ENCODE results near the gene SNX25.

SNX25 gene

GRCh38 chr4:185381288-185382196 is 172.1 kb downstream of the SNX25 start:
- H3K27ac ChIP-seq = no peak overlapping the region
- H4K20me1 ChIP-seq (ENCODE audit: insufficient read depth) = no peaks in the 10 kb centered on the region
- H3K9ac ChIP-seq = no peak overlapping the region
- H2AFZ ChIP-seq (ENCODE audit: low read depth) = no peak overlapping the region
- H3K79me2 ChIP-seq (ENCODE audit: insufficient read depth, low read depth) = no peaks in the 10 kb centered on the region
- TF ChIP-seq CTCF (conservative IDR thresholded peaks at IDR 0.05; ENCODE audit: low read depth, low read length) = no peak
- no peaks in the 10 kb centered on the region for H3K4me1 ChIP-seq (ENCODE audit: low read depth, poor library complexity, severe bottlenecking)
- no peaks in the 10 kb centered on the region for H3K27me3 ChIP-seq (ENCODE audit: insufficient read depth, low read depth)
- H3K4me3 ChIP-seq (IDR thresholded peaks at IDR 0.05; ENCODE audit: insufficient read depth, low read depth, low read length) = no peak overlapping the region
- no peak overlapping the region for H3K4me2 ChIP-seq
- H3K36me3 ChIP-seq (ENCODE audit: insufficient read depth) = no peaks in the 10 kb centered on the region

DNA sequence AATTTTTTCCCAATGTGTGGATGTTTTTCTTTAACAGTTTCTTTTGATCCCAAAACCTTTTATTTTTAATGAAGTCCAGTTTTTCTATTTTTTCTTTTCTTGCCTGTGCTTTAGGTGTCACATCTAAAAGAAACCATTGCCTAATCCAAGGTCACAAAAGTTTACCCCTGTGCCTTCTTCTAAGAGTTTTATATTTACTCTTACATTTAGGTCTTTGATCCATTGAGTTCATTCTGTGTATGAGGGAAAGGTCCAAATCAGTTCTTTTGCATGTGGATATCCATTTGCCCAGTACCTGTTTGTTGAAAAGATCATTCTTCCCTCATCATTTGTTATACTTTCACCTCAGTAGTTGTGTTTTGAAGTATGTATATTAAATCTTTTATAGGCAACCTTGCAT is 173.4 kb downstream of the SNX25 start:
- no peaks in the 10 kb centered on the region for H3K36me3 ChIP-seq (ENCODE audit: insufficient read depth)
- no peak overlapping the region for H3K4me3 ChIP-seq (IDR thresholded peaks at IDR 0.05; ENCODE audit: insufficient read depth, low read depth, low read length)
- H3K79me2 ChIP-seq (ENCODE audit: insufficient read depth, low read depth) = no peaks in the 10 kb centered on the region
- no peak overlapping the region for H3K4me2 ChIP-seq
- no peaks in the 10 kb centered on the region for H3K4me1 ChIP-seq (ENCODE audit: low read depth, poor library complexity, severe bottlenecking)
- no peak overlapping the region for H2AFZ ChIP-seq (ENCODE audit: low read depth)
- TF ChIP-seq CTCF (conservative IDR thresholded peaks at IDR 0.05; ENCODE audit: low read depth, low read length) = no peak
- H3K9ac ChIP-seq = no peak overlapping the region
- H4K20me1 ChIP-seq (ENCODE audit: insufficient read depth) = no peaks in the 10 kb centered on the region
- H3K27me3 ChIP-seq (ENCODE audit: insufficient read depth, low read depth) = no peaks in the 10 kb centered on the region
- no peak overlapping the region for H3K27ac ChIP-seq

- no peak overlapping the region for H2AFZ ChIP-seq (ENCODE audit: low read depth)
- no peak overlapping the region for H3K4me2 ChIP-seq
- H3K4me1 ChIP-seq (ENCODE audit: low read depth, poor library complexity, severe bottlenecking) = no peaks in the 10 kb centered on the region
- H3K27ac ChIP-seq = no peak overlapping the region
- no peaks in the 10 kb centered on the region for H4K20me1 ChIP-seq (ENCODE audit: insufficient read depth)
- no peak overlapping the region for H3K9ac ChIP-seq
- H3K79me2 ChIP-seq (ENCODE audit: insufficient read depth, low read depth) = no peaks in the 10 kb centered on the region
- H3K4me3 ChIP-seq (IDR thresholded peaks at IDR 0.05; ENCODE audit: insufficient read depth, low read depth, low read length) = no peak overlapping the region
- H3K36me3 ChIP-seq (ENCODE audit: insufficient read depth) = no peaks in the 10 kb centered on the region
- H3K27me3 ChIP-seq (ENCODE audit: insufficient read depth, low read depth) = no peaks in the 10 kb centered on the region
- no peak for TF ChIP-seq CTCF (conservative IDR thresholded peaks at IDR 0.05; ENCODE audit: low read depth, low read length)
Measured at GRCh38 chr4:185383451-185383850, 174.1 kb downstream of the SNX25 start.

- no peak for TF ChIP-seq CTCF (conservative IDR thresholded peaks at IDR 0.05; ENCODE audit: low read depth, low read length)
- Histone ChIP-seq H3K79me2 (ENCODE audit: insufficient read depth, low read depth) (no peaks in the 10 kb centered on the region), H2AFZ (ENCODE audit: low read depth) (no peak overlapping the region), H3K4me2 (no peak overlapping the region), H3K4me3 (IDR thresholded peaks at IDR 0.05; ENCODE audit: insufficient read depth, low read depth, low read length) (no peak overlapping the region), H3K4me1 (ENCODE audit: low read depth, poor library complexity, severe bottlenecking) (no peaks in the 10 kb centered on the region), H3K27me3 (ENCODE audit: insufficient read depth, low read depth) (no peaks in the 10 kb centered on the region), H3K36me3 (ENCODE audit: insufficient read depth) (no peaks in the 10 kb centered on the region), H3K27ac (no peak overlapping the region), H4K20me1 (ENCODE audit: insufficient read depth) (no peaks in the 10 kb centered on the region), H3K9ac (no peak overlapping the region)
Measured at GRCh38 chr4:185384061-185384460, 174.7 kb downstream of the SNX25 start.

Data from KMS-11 (cell line).